SK-N-MC (cell line): ENCODE data around the gene CLASP1.

ENCODE experiments used
- EZH2 ChIP-seq: fragments of 200-600 bp; sonication (generic); IDR thresholded peaks from one replicate; pipeline ENCODE4 v1.6.1; 2017; ENCODE audit warnings: antibody characterized with exemption
- FOXP2 ChIP-seq: optimal IDR thresholded peaks from 2 replicates; pipeline ENCODE3; 2011; ENCODE audit warnings: mild to moderate bottlenecking, moderate library complexity; ENCODE audit not compliant: insufficient read depth; ENCODE audit errors: extremely low read length, control extremely low read depth
- POLR2AphosphoS5 ChIP-seq: IDR thresholded peaks from 2 replicates; pipeline ENCODE4 v1.6.1; 2012; ENCODE audit warnings: mild to moderate bottlenecking, low read depth, low read length, borderline replicate concordance

DNA sequence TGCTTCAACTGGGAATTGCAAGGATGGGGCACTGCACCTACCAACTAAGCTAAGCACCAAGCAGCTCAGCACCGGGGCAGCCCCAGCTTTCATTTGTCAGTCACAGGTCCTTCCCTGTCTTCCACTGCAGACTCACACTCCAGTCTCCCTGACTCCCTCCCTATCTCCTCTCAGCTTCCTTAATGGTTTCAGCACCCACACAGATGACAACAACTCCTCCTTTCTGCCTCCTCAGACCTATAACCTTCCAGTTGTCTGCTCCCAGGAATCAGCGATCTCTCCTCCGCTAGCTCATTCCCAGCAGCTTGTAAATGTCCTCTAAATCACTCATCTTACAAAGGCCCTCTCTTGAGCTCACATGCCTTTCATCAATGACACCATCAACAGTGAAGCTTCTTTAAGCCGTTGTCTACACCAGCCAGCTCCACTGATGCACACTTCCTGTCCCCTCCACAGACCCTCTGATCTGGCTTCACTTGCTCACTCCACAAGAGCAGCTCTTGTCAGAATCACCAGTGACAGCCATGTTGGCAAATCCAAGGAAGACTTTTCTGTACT is 32.1 kb downstream of the CLASP1 start:
- TF ChIP-seq POLR2AphosphoS5 (no peak), EZH2 (no peak), FOXP2 (no peak)
